ENCODE results near the gene ELAVL1.

Gene ELAVL1

GRCh38 chr19:7978179-7978825, 27.1 kb downstream of the ELAVL1 start:
- Histone ChIP-seq H3K27me3 (replicated peaks in 2 of 5; ENCODE audit: control insufficient read depth in 4 of 5, insufficient read depth in 5 of 5, low read length in 4 of 5) (no peaks in the 10 kb centered on the region), H3K27ac (ENCODE audit: insufficient read depth in 1 of 2, low read depth in 1 of 2, low read length in 2 of 2, poor library complexity in 1 of 2, severe bottlenecking in 2 of 2) (no peak overlapping the region), H3K36me3 (ENCODE audit: control insufficient read depth in 4 of 4, insufficient read depth in 4 of 4, low read length in 3 of 4) (peaks cover 7 to 91% (median 65%) of the 10 kb centered on the region in 4 experiments), H3K9me3 (ENCODE audit: control extremely low read depth in 1 of 5, control insufficient read depth in 4 of 5, insufficient read depth in 2 of 5, low read depth in 1 of 5, low read length in 4 of 5) (no peaks in the 10 kb centered on the region), H3K4me1 (ENCODE audit: control extremely low read depth in 1 of 4, control insufficient read depth in 4 of 4, insufficient read depth in 4 of 4, low read length in 3 of 4) (no peaks in the 10 kb centered on the region), H3K4me3 (ENCODE audit: control insufficient read depth in 1 of 7, extremely low read depth in 1 of 7, insufficient read depth in 4 of 7, low read depth in 2 of 7, low read length in 6 of 7) (no peak overlapping the region)
- CTCF ChIA-PET = interaction anchor here (1.9 kb wide), 1 partner anchor 24 kb away, joined by 4 read pairs; no protein-coding TSS in a partner anchor
- DNase-seq = no peak
- POLR2A ChIA-PET = no interaction called here
- 100% methylated on average over 4 of the region's 12 CpGs for WGBS (ENCODE audit: insufficient coverage)

- peaks cover 7 to 86% (median 60%) of the 10 kb centered on the region in 4 experiments for H3K36me3 ChIP-seq (ENCODE audit: control insufficient read depth in 4 of 4, insufficient read depth in 4 of 4, low read length in 3 of 4)
- ChIA-PET POLR2A (no interaction called here), CTCF (interaction anchor here (1.9 kb wide), 1 partner anchor 24 kb away, joined by 4 read pairs; no protein-coding TSS in a partner anchor)
- H3K4me3 ChIP-seq (ENCODE audit: control insufficient read depth in 1 of 7, extremely low read depth in 1 of 7, insufficient read depth in 4 of 7, low read depth in 2 of 7, low read length in 6 of 7) = no peak overlapping the region
- H3K4me1 ChIP-seq (ENCODE audit: control extremely low read depth in 1 of 4, control insufficient read depth in 4 of 4, insufficient read depth in 4 of 4, low read length in 3 of 4) = no peaks in the 10 kb centered on the region
- no peak for DNase-seq
- H3K27ac ChIP-seq (ENCODE audit: insufficient read depth in 1 of 2, low read depth in 1 of 2, low read length in 2 of 2, poor library complexity in 1 of 2, severe bottlenecking in 2 of 2) = no peak overlapping the region
- no peaks in the 10 kb centered on the region for H3K9me3 ChIP-seq (ENCODE audit: control extremely low read depth in 1 of 5, control insufficient read depth in 4 of 5, insufficient read depth in 2 of 5, low read depth in 1 of 5, low read length in 4 of 5)
- no peaks in the 10 kb centered on the region for H3K27me3 ChIP-seq (replicated peaks in 2 of 5; ENCODE audit: control insufficient read depth in 4 of 5, insufficient read depth in 5 of 5, low read length in 4 of 5)
- WGBS (ENCODE audit: insufficient coverage) = 96% methylated on average over 5 of the region's 6 CpGs
These were observed 27.8 kb downstream of the ELAVL1 start for GRCh38 chr19:7977723-7978040.

- WGBS (ENCODE audit: insufficient coverage) = 97% methylated on average over 15 of the region's 15 CpGs
- CTCF ChIA-PET = interaction anchor here (1.9 kb wide), 1 partner anchor 25 kb away, joined by 4 read pairs; no protein-coding TSS in a partner anchor
- H3K36me3 ChIP-seq (ENCODE audit: control insufficient read depth in 4 of 4, insufficient read depth in 4 of 4, low read length in 3 of 4) = peaks cover 9 to 85% (median 59%) of the 10 kb centered on the region in 4 experiments
These were observed 28.3 kb downstream of the ELAVL1 start for GRCh38 chr19:7977021-7977722.

GRCh38 chr19:7976461-7976860, 29.0 kb downstream of the ELAVL1 start:
- Histone ChIP-seq H3K27me3 (replicated peaks in 2 of 5; ENCODE audit: control insufficient read depth in 4 of 5, insufficient read depth in 5 of 5, low read length in 4 of 5) (no peaks in the 10 kb centered on the region), H3K4me3 (ENCODE audit: control insufficient read depth in 1 of 7, extremely low read depth in 1 of 7, insufficient read depth in 4 of 7, low read depth in 2 of 7, low read length in 6 of 7) (no peak overlapping the region), H3K4me1 (ENCODE audit: control extremely low read depth in 1 of 4, control insufficient read depth in 4 of 4, insufficient read depth in 4 of 4, low read length in 3 of 4) (peaks cover 0 to 6% (median 4%) of the 10 kb centered on the region in 4 experiments), H3K9me3 (ENCODE audit: control extremely low read depth in 1 of 5, control insufficient read depth in 4 of 5, insufficient read depth in 2 of 5, low read depth in 1 of 5, low read length in 4 of 5) (no peaks in the 10 kb centered on the region), H3K27ac (ENCODE audit: insufficient read depth in 1 of 2, low read depth in 1 of 2, low read length in 2 of 2, poor library complexity in 1 of 2, severe bottlenecking in 2 of 2) (no peak overlapping the region), H3K36me3 (ENCODE audit: control insufficient read depth in 4 of 4, insufficient read depth in 4 of 4, low read length in 3 of 4) (peaks cover 10 to 86% (median 59%) of the 10 kb centered on the region in 4 experiments)
- ChIA-PET CTCF (no interaction called here), POLR2A (interaction anchor here (0.7 kb wide), 1 partner anchor 262 kb away, joined by 4 read pairs; no protein-coding TSS in a partner anchor)
- DNase-seq = no peak
- WGBS (ENCODE audit: insufficient coverage) = 91% methylated on average over 1 of the region's 4 CpGs

More at GRCh38 chr19:7977021-7977722, 28.3 kb downstream of the ELAVL1 start:
- no peak for DNase-seq
- H3K4me3 ChIP-seq (ENCODE audit: control insufficient read depth in 1 of 7, extremely low read depth in 1 of 7, insufficient read depth in 4 of 7, low read depth in 2 of 7, low read length in 6 of 7) = no peak overlapping the region
- H3K27ac ChIP-seq (ENCODE audit: insufficient read depth in 1 of 2, low read depth in 1 of 2, low read length in 2 of 2, poor library complexity in 1 of 2, severe bottlenecking in 2 of 2) = no peak overlapping the region
- H3K27me3 ChIP-seq (replicated peaks in 2 of 5; ENCODE audit: control insufficient read depth in 4 of 5, insufficient read depth in 5 of 5, low read length in 4 of 5) = no peaks in the 10 kb centered on the region
- H3K9me3 ChIP-seq (ENCODE audit: control extremely low read depth in 1 of 5, control insufficient read depth in 4 of 5, insufficient read depth in 2 of 5, low read depth in 1 of 5, low read length in 4 of 5) = no peaks in the 10 kb centered on the region
- peaks cover 0 to 2% (median 0%) of the 10 kb centered on the region in 4 experiments for H3K4me1 ChIP-seq (ENCODE audit: control extremely low read depth in 1 of 4, control insufficient read depth in 4 of 4, insufficient read depth in 4 of 4, low read length in 3 of 4)
- POLR2A ChIA-PET = no interaction called here

- ChIA-PET POLR2A (no interaction called here), CTCF (interaction anchor here (0.9 to 3.0 kb wide), 5 partner anchors 14 to 210 kb away, joined by 3 to 13 read pairs (median 4); no protein-coding TSS in a partner anchor)
- Histone ChIP-seq H3K36me3 (ENCODE audit: control insufficient read depth in 4 of 4, insufficient read depth in 4 of 4, low read length in 3 of 4) (peaks cover 10 to 80% (median 49%) of the 10 kb centered on the region in 4 experiments), H3K4me1 (ENCODE audit: control extremely low read depth in 1 of 4, control insufficient read depth in 4 of 4, insufficient read depth in 4 of 4, low read length in 3 of 4) (peaks cover 0 to 9% (median 6%) of the 10 kb centered on the region in 4 experiments), H3K9me3 (ENCODE audit: control extremely low read depth in 1 of 5, control insufficient read depth in 4 of 5, insufficient read depth in 2 of 5, low read depth in 1 of 5, low read length in 4 of 5) (no peaks in the 10 kb centered on the region), H3K27ac (ENCODE audit: insufficient read depth in 1 of 2, low read depth in 1 of 2, low read length in 2 of 2, poor library complexity in 1 of 2, severe bottlenecking in 2 of 2) (no peak overlapping the region), H3K27me3 (replicated peaks in 2 of 5; ENCODE audit: control insufficient read depth in 4 of 5, insufficient read depth in 5 of 5, low read length in 4 of 5) (no peaks in the 10 kb centered on the region), H3K4me3 (ENCODE audit: control insufficient read depth in 1 of 7, extremely low read depth in 1 of 7, insufficient read depth in 4 of 7, low read depth in 2 of 7, low read length in 6 of 7) (no peak overlapping the region)
- 99% methylated on average over 7 of the region's 7 CpGs for WGBS (ENCODE audit: insufficient coverage)
- DNase-seq = no peak
These were observed 30.4 kb downstream of the ELAVL1 start for GRCh38 chr19:7975037-7975436.

GRCh38 chr19:7973883-7974282, 31.6 kb downstream of the ELAVL1 start:
- H3K4me1 ChIP-seq (ENCODE audit: control extremely low read depth in 1 of 4, control insufficient read depth in 4 of 4, insufficient read depth in 4 of 4, low read length in 3 of 4) = peaks cover 0 to 9% (median 6%) of the 10 kb centered on the region in 4 experiments
- no peak overlapping the region for H3K27ac ChIP-seq (ENCODE audit: insufficient read depth in 1 of 2, low read depth in 1 of 2, low read length in 2 of 2, poor library complexity in 1 of 2, severe bottlenecking in 2 of 2)
- H3K4me3 ChIP-seq (ENCODE audit: control insufficient read depth in 1 of 7, extremely low read depth in 1 of 7, insufficient read depth in 4 of 7, low read depth in 2 of 7, low read length in 6 of 7) = no peak overlapping the region
- no peaks in the 10 kb centered on the region for H3K9me3 ChIP-seq (ENCODE audit: control extremely low read depth in 1 of 5, control insufficient read depth in 4 of 5, insufficient read depth in 2 of 5, low read depth in 1 of 5, low read length in 4 of 5)
- WGBS (ENCODE audit: insufficient coverage) = 98% methylated on average over 12 of the region's 12 CpGs
- no peak for DNase-seq
- POLR2A ChIA-PET = no interaction called here
- H3K27me3 ChIP-seq (replicated peaks in 2 of 5; ENCODE audit: control insufficient read depth in 4 of 5, insufficient read depth in 5 of 5, low read length in 4 of 5) = no peaks in the 10 kb centered on the region
- CTCF ChIA-PET = interaction anchor here (1.0 to 3.0 kb wide), 3 partner anchors 22 to 29 kb away, joined by 3 to 13 read pairs (median 5); no protein-coding TSS in a partner anchor
- H3K36me3 ChIP-seq (ENCODE audit: control insufficient read depth in 4 of 4, insufficient read depth in 4 of 4, low read length in 3 of 4) = peaks cover 16 to 77% (median 49%) of the 10 kb centered on the region in 4 experiments

Data from common myeloid progenitor, CD34-positive (primary cell).